MM.1S (cell line): ENCODE results near the gene BCO1.

Experiments used
- DNase-seq: peaks from one replicate; pipeline ENCODE4 v3.0.0-alpha.2; 2015
- H2AFZ ChIP-seq: fragments of 300-600 bp; sonication (generic); 2 replicates; pipeline ENCODE4 v1.6.0; 2016; ENCODE audit warnings: antibody characterized with exemption, low read length
- H3F3A ChIP-seq: fragments of 300-600 bp; sonication (generic); 2 replicates; pipeline ENCODE4 v1.6.1; 2016; ENCODE audit warnings: mild to moderate bottlenecking, antibody characterized with exemption, low read length, moderate library complexity, mixed read lengths; ENCODE audit not compliant: insufficient read depth
- H3K27ac ChIP-seq: fragments of 300-600 bp; sonication (generic); 2 replicates; pipeline ENCODE4 v1.5.1; 2016; ENCODE audit warnings: mild to moderate bottlenecking, low read length
- H3K27me3 ChIP-seq: fragments of 300-600 bp; sonication (generic); replicated peaks from 2 replicates; pipeline ENCODE4 v1.6.0; 2016; ENCODE audit warnings: low read length; ENCODE audit not compliant: insufficient read depth
- H3K36me3 ChIP-seq: fragments of 300-600 bp; sonication (generic); replicated peaks from 2 replicates; pipeline ENCODE4 v1.6.1; 2016; ENCODE audit warnings: mild to moderate bottlenecking, low read length, mixed read lengths; ENCODE audit not compliant: insufficient read depth
- H3K4me1 ChIP-seq: fragments of 300-600 bp; sonication (generic); 2 replicates; pipeline ENCODE4 v1.6.1; 2016; ENCODE audit warnings: low read length, mixed read lengths
- H3K4me2 ChIP-seq: fragments of 300-600 bp; sonication (generic); 2 replicates; pipeline ENCODE4 v1.6.0; 2016; ENCODE audit warnings: low read depth, low read length
- H3K4me3 ChIP-seq: fragments of 300-600 bp; sonication (generic); 2 replicates; pipeline ENCODE4 v1.5.1; 2016; ENCODE audit warnings: low read length, mixed read lengths
- H3K79me2 ChIP-seq: fragments of 300-600 bp; sonication (generic); 2 replicates; pipeline ENCODE4 v1.6.1; 2016; ENCODE audit warnings: mixed run types, low read length, mixed read lengths
- H3K9ac ChIP-seq: fragments of 300-600 bp; sonication (generic); 2 replicates; pipeline ENCODE4 v1.6.1; 2016; ENCODE audit warnings: low read length, mixed read lengths
- H3K9me2 ChIP-seq: fragments of 300-600 bp; sonication (generic); replicated peaks from 2 replicates; pipeline ENCODE4 v1.6.1; 2016; ENCODE audit warnings: mild to moderate bottlenecking, low read length, mixed read lengths; ENCODE audit not compliant: insufficient read depth
- H3K9me3 ChIP-seq: fragments of 300-600 bp; sonication (generic); replicated peaks from 2 replicates; pipeline ENCODE4 v1.6.1; 2016; ENCODE audit warnings: mild to moderate bottlenecking, low read length, mixed read lengths; ENCODE audit not compliant: insufficient read depth
- H4K20me1 ChIP-seq: fragments of 300-600 bp; sonication (generic); 2 replicates; pipeline ENCODE4 v1.6.1; 2016; ENCODE audit warnings: mild to moderate bottlenecking, low read length, moderate library complexity, mixed read lengths; ENCODE audit not compliant: insufficient read depth
- EZH2 ChIP-seq: fragments of 300-600 bp; sonication (generic); optimal IDR thresholded peaks from 2 replicates; pipeline ENCODE3; 2017; ENCODE audit warnings: low read depth, mild to moderate bottlenecking, antibody characterized with exemption, low read length, mixed read lengths
- EZH2phosphoT487 ChIP-seq: fragments of 300-600 bp; sonication (generic); IDR thresholded peaks from 2 replicates; pipeline ENCODE4 v1.6.1; 2018; ENCODE audit warnings: antibody characterized with exemption, low read length
- TF ChIP-seq, protein P1 (sequence below): fragments of 300-600 bp; sonication (generic); IDR thresholded peaks from 2 replicates; pipeline ENCODE4 v1.5.1; 2016; ENCODE audit warnings: antibody characterized with exemption, low read length, mixed read lengths

The BCO1 gene

DNA sequence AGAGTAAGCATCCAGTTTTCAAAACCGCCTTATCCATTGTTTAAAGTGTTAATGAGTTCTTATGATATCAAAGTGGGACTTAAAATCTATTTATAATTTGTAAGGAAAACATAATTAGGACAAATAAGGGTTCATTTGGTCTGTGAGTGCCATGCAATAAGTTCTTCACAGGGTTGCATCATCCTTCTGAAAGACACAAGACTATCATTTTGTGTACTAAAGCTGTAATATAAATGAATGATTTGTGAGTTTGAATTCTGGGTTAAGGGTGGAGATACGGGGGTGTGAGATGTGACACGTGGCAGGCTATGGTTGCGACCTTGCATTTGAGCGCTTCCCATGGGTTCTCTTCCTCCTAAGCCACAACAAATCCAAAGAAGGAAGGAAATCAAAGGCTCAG lies 83.0 kb downstream of the BCO1 start:
- no peaks in the 10 kb centered on the region for H4K20me1 ChIP-seq
- H3K79me2 ChIP-seq = peaks cover 17% of the 10 kb centered on the region
- H3K4me1 ChIP-seq = no peaks in the 10 kb centered on the region
- TF ChIP-seq, protein P1, sequence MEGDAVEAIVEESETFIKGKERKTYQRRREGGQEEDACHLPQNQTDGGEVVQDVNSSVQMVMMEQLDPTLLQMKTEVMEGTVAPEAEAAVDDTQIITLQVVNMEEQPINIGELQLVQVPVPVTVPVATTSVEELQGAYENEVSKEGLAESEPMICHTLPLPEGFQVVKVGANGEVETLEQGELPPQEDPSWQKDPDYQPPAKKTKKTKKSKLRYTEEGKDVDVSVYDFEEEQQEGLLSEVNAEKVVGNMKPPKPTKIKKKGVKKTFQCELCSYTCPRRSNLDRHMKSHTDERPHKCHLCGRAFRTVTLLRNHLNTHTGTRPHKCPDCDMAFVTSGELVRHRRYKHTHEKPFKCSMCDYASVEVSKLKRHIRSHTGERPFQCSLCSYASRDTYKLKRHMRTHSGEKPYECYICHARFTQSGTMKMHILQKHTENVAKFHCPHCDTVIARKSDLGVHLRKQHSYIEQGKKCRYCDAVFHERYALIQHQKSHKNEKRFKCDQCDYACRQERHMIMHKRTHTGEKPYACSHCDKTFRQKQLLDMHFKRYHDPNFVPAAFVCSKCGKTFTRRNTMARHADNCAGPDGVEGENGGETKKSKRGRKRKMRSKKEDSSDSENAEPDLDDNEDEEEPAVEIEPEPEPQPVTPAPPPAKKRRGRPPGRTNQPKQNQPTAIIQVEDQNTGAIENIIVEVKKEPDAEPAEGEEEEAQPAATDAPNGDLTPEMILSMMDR = no peak
- TF ChIP-seq EZH2phosphoT487 = no peak
- no peak for TF ChIP-seq EZH2
- no peak overlapping the region for H3K4me2 ChIP-seq
- H3F3A ChIP-seq = no peaks in the 10 kb centered on the region
- DNase-seq = no peak
- H3K9me2 ChIP-seq = no peaks in the 10 kb centered on the region
- H3K9me3 ChIP-seq = no peaks in the 10 kb centered on the region
- H3K4me3 ChIP-seq = no peak overlapping the region
- H3K36me3 ChIP-seq = no peaks in the 10 kb centered on the region
- H3K9ac ChIP-seq = no peak overlapping the region
- H3K27me3 ChIP-seq = no peaks in the 10 kb centered on the region
- no peak overlapping the region for H3K27ac ChIP-seq
- H2AFZ ChIP-seq = no peak overlapping the region

DNA sequence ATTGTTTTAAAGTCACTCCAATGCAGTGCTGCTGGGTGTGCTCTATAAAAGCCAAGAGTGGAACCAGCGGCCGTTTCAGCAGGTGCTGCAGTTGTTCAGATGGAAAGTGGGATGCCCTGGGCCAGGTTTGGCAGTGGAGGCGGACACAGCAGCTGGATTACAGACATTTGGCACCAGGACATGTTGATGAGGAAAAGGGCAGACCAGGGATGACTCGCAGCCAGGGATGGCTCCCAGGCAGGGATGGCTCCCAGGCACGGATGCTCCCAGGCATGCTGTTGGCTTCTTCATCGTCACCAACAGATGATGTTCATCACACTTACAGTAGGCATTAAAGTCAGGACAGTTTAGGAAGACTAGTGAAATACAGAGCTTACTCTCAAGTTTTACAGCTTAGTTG lies 86.3 kb downstream of the BCO1 start:
- Histone ChIP-seq H3F3A (no peaks in the 10 kb centered on the region), H4K20me1 (no peaks in the 10 kb centered on the region), H3K27me3 (no peaks in the 10 kb centered on the region), H3K4me3 (no peak overlapping the region), H3K4me2 (no peak overlapping the region), H3K9me2 (no peaks in the 10 kb centered on the region), H2AFZ (no peak overlapping the region), H3K27ac (no peak overlapping the region), H3K4me1 (no peaks in the 10 kb centered on the region), H3K9ac (no peak overlapping the region), H3K36me3 (no peaks in the 10 kb centered on the region), H3K79me2 (no peaks in the 10 kb centered on the region; the same call in 1 of the 2 replicates), H3K9me3 (no peaks in the 10 kb centered on the region)
- TF ChIP-seq EZH2 = no peak
- no peak for TF ChIP-seq EZH2phosphoT487
- TF ChIP-seq, protein P1 = no peak
- DNase-seq = no peak

DNA sequence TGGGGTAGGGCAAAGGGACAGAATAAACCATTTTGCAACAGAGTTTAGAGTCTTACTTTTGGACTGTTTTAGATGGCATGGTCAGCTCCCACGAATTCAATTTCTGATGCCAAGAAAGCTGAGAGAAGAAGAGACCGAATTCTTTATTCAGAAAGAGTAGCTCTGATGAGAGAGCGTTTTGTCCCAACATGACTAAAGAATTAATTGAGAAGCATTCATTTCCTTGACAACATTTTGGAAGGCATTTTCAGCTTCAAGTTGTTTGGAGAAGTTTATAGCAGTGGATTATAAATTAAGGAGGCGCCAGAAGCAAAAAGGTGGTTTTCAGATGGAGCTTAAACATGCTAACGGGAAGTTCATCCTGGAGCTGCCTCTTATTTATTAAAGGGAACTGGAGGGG lies 88.5 kb downstream of the BCO1 start:
- Histone ChIP-seq H3K4me1 (no peaks in the 10 kb centered on the region), H3K27me3 (no peaks in the 10 kb centered on the region), H3K9me2 (no peaks in the 10 kb centered on the region), H3K79me2 (no peaks in the 10 kb centered on the region), H3K4me2 (no peak overlapping the region), H3F3A (no peaks in the 10 kb centered on the region), H2AFZ (no peak overlapping the region), H4K20me1 (no peaks in the 10 kb centered on the region), H3K27ac (no peak overlapping the region), H3K9ac (no peak overlapping the region), H3K9me3 (no peaks in the 10 kb centered on the region), H3K36me3 (no peaks in the 10 kb centered on the region), H3K4me3 (no peak overlapping the region)
- TF ChIP-seq, protein P1 = no peak
- TF ChIP-seq EZH2 (no peak), EZH2phosphoT487 (no peak)
- no peak for DNase-seq
